Heart right ventricle (tissue), 16 donors: ENCODE measurements around the gene CLEC16A. TPM values are rescaled to one million over a fixed set of nuclear protein-coding genes. Genes with fewer than 3 reads are reported as not detected.

Experiments used
- ATAC-seq, 8 donors: fragments of 200-7000 bp; cut with Tn5 transposase; one replicate each; pipeline ENCODE4 v1.9.1; 2020; ENCODE audit warnings: mild to moderate bottlenecking in 8 of 8, moderate library complexity in 8 of 8, moderate number of reproducible peaks in 1 of 8
- DNase-seq, 2 donors: peaks; one replicate each; pipeline ENCODE4 v3.0.0-alpha.2; 2020
- H3K27ac ChIP-seq, 10 donors: fragments of 200-600 bp; sonication (generic) in 2 of 10; one replicate each; pipeline versions ENCODE4 v1.5.0 to v1.8.0; 2020 to 2022; ENCODE audit warnings: mild to moderate bottlenecking in 3 of 10
- H3K27me3 ChIP-seq, 7 donors: fragments of 200-600 bp; one replicate each; pipeline ENCODE4 v1.8.0; 2021 to 2022; ENCODE audit warnings: mild to moderate bottlenecking in 2 of 7
- H3K36me3 ChIP-seq, 9 donors: fragments of 200-600 bp; sonication (generic) in 1 of 9; one replicate each; pipeline versions ENCODE4 v1.5.0 to v1.8.0; 2020 to 2022; ENCODE audit warnings: mild to moderate bottlenecking in 2 of 9
- H3K4me1 ChIP-seq, 9 donors: fragments of 200-600 bp; sonication (generic) in 1 of 9; one replicate each; pipeline versions ENCODE4 v1.5.0 to v1.8.0; 2020 to 2022; ENCODE audit warnings: mild to moderate bottlenecking in 4 of 9
- H3K4me3 ChIP-seq, 10 donors: fragments of 200-600 bp; sonication (generic) in 2 of 10; one replicate each; pipeline versions ENCODE4 v1.5.0 to v1.8.0; 2020 to 2022; ENCODE audit warnings: mild to moderate bottlenecking in 7 of 10, moderate library complexity in 2 of 10
- H3K9me3 ChIP-seq, 11 donors: fragments of 200-600 bp in 10 of 11; sonication (generic) in 2 of 11; one replicate each; pipeline versions ENCODE4 v1.5.0 to v1.8.0; 2013 to 2022; ENCODE audit warnings: mild to moderate bottlenecking in 2 of 11, control low read depth in 1 of 11, moderate library complexity in 1 of 11
- CTCF ChIP-seq, 9 donors: fragments of 200-600 bp; sonication (generic) in 2 of 9; IDR thresholded peaks; one replicate each; pipeline versions ENCODE4 v1.5.0 to v1.8.0; 2021 to 2022; ENCODE audit warnings: antibody characterized with exemption in 9 of 9, mild to moderate bottlenecking in 5 of 9, moderate library complexity in 1 of 9
- WGBS, 2 donors: extraction: QIAGEN DNeasy Blood & Tissue Kit; methylation state at CpG; one replicate each; pipeline ENCODE4 v1.1.7; 2013; ENCODE audit warnings: inconsistent platforms in 1 of 2; 5-methylcytosine and 5-hydroxymethylcytosine counted together
- intact Hi-C, 10 donors: fragments of 100-400 bp; cut with DNase I; formaldehyde crosslinking; loops; one replicate each; pipeline versions ENCODE4 v1.11.1 to v1.14.2; 2022
- polyA plus RNA-seq, 2 donors: library from polyadenylated mRNA; stranded (reverse); fragments of 200-250 nt; gene quantifications; one replicate each; pipeline ENCODE4 v1.2.3, GENCODE V29; 2013
- total RNA-seq, 10 donors: library from RNA; stranded (reverse); fragmentation: NEBNext Ultra II Directional in 3 of 10; extraction: Animal tissue kit (Norgen Biotek cat#: 25700) in 3 of 10; gene quantifications; one replicate each; pipeline versions ENCODE4 v1.2.1 to v1.2.4, GENCODE V29; 2021 to 2023
- donor health status: Arrhythmogenic right ventricular cardiomyopathy.
- donor health status: ischemic (EF 13 %, LVEDD 7.1; RV severe dilation, severe dysfunction).
- donor health status: healthy with polysubstance abuse.
- donor health status: DM: no; HTN: yes; CAD: no.
- donor health status: DM: no; HTN: no; CAD: no.
- donor health status: ischemic (EF 25% LVEDD 6.9; RV normal size, moderate dysfunction).
- donor health status: ischemic (EF 25% LVEDD 5.7; RV mildly dilated, moderate dysfunction).
- donor health status: healthy.
- donor health status: DM: yes; HTN: yes; CAD: no.
- donor health status: Ischemic cardiomyopathy.
- donor health status: ischemic (EF 35%, LVEDD 5.7; RV mildly dilated, moderate dysfunction).
- donor health status: nonischemic (EF 11% LVEDD 7.7; RV severe dilation, severe dysfunction).
- donor health status: DM: yes; HTN: yes; CAD: no.
- donor health status: PGD.
- donor health status: ischemic (EF 29% LVEDD 5.4; RV normal size, mild dysfunction).
- donor health status: nonischemic (EF 23%, LVEDD 6.1; RV moderate dilation, normal function).

CLEC16A gene
- total and polyA plus RNA-seq, 12 donors = 12.1 to 30.8 (median 23.0) TPM

- H3K36me3 ChIP-seq = peaks cover 0 to 32% (median 0%) of the 10 kb centered on the region in 9 donors
- H3K27ac ChIP-seq = peak overlapping the region in 1 of 10 donors; percentile 0
Observed at GRCh38 chr16:11092788-11093571, 148.6 kb downstream of the CLEC16A start.

GRCh38 chr16:11093572-11094074 is 149.3 kb downstream of the CLEC16A start:
- H3K4me3 ChIP-seq = no peak overlapping the region
- no peaks in the 10 kb centered on the region for H3K9me3 ChIP-seq
- H3K27ac ChIP-seq = peak overlapping the region in 1 of 10 donors; percentile 0
- 88 to 96% methylated on average over 10 of the region's 10 CpGs for WGBS, 2 donors
- intact Hi-C loops = no loop called here
- no peak for TF ChIP-seq CTCF (IDR thresholded peaks at IDR 0.05)
- H3K27me3 ChIP-seq = no peaks in the 10 kb centered on the region
- peaks cover 0 to 10% (median 0%) of the 10 kb centered on the region in 9 donors for H3K4me1 ChIP-seq
- no peak for ATAC-seq
- peaks cover 0 to 32% (median 0%) of the 10 kb centered on the region in 9 donors for H3K36me3 ChIP-seq
- no peak for DNase-seq

More at GRCh38 chr16:11092788-11093571, 148.6 kb downstream of the CLEC16A start:
- no peak for TF ChIP-seq CTCF (IDR thresholded peaks at IDR 0.05)
- DNase-seq = no peak
- Histone ChIP-seq H3K4me1 (peaks cover 0 to 10% (median 0%) of the 10 kb centered on the region in 9 donors), H3K9me3 (no peaks in the 10 kb centered on the region), H3K4me3 (no peak overlapping the region), H3K27me3 (no peaks in the 10 kb centered on the region)
- intact Hi-C loops = no loop called here
- WGBS, 2 donors = 96% methylated on average over 12 of the region's 12 CpGs
- no peak for ATAC-seq

- no peak for DNase-seq
- Histone ChIP-seq H3K4me1 (peaks cover 0 to 14% (median 0%) of the 10 kb centered on the region in 9 donors), H3K4me3 (no peak overlapping the region), H3K9me3 (no peaks in the 10 kb centered on the region), H3K27ac (peak overlapping the region in 1 of 10 donors; percentile 0), H3K36me3 (peaks cover 0 to 35% (median 0%) of the 10 kb centered on the region in 9 donors), H3K27me3 (no peaks in the 10 kb centered on the region)
- intact Hi-C loops = no loop called here
- 74 to 80% methylated on average over 8 of the region's 8 CpGs for WGBS, 2 donors
- TF ChIP-seq CTCF (IDR thresholded peaks at IDR 0.05) = no peak
- ATAC-seq = no peak
Observed at GRCh38 chr16:11094075-11094856, 149.9 kb downstream of the CLEC16A start.

GRCh38 chr16:11094857-11095565 is 150.6 kb downstream of the CLEC16A start:
- H3K4me1 ChIP-seq = peaks cover 0 to 22% (median 7%) of the 10 kb centered on the region in 9 donors
- intact Hi-C loops = loop anchor here in 1 of 10 donors (5.0 kb wide), 2 partner anchors 123 to 497 kb away; no protein-coding TSS in a partner anchor
- H3K36me3 ChIP-seq = peaks cover 0 to 35% (median 0%) of the 10 kb centered on the region in 9 donors
- H3K27me3 ChIP-seq = no peaks in the 10 kb centered on the region
- no peak for TF ChIP-seq CTCF (IDR thresholded peaks at IDR 0.05)
- peak overlapping the region in 1 of 10 donors; percentile 0 for H3K27ac ChIP-seq
- no peak for DNase-seq
- no peak for ATAC-seq
- WGBS, 2 donors = 91 to 93% methylated on average over 10 of the region's 10 CpGs
- no peaks in the 10 kb centered on the region for H3K9me3 ChIP-seq
- H3K4me3 ChIP-seq = no peak overlapping the region
